ENCODE data around the gene ZBTB7C. TPM values are rescaled to one million over a fixed set of nuclear protein-coding genes. Genes with fewer than 3 reads are reported as not detected.

Gene ZBTB7C
- total RNA-seq, 1 donor from 2014 or later, result 0.78 TPM

DNA sequence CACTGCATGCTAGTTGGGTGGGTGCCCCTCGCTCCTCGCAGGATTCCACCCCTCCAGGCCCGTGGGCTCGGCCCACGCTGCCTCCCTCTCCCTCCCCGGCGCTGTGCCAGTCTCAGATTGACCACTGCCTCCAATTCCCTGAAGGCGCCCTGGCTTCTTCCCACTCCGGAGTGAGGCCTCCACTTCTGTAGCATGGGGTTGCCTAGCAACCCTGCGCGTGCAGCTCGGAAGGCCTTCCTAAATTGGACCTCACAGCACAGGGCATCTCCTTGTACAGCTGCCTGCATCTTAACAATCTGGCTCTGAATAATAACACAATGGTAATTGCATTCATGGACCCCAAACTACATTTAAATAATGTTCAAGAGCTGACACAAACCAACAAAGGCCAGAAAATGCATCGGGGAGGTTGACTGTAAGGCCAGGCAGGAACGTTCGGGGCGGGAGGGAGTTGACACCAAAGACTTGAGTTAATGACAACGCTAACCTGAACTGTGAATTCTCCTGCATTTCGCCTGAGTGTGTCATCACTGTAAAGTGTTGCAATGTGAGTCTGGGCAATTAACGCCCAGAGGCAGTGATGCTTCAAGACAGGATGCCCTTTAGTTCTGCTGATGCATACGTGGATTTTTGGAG lies 222.9 kb downstream of the ZBTB7C start:
- peak; percentile 18 for DNase-seq

DNA sequence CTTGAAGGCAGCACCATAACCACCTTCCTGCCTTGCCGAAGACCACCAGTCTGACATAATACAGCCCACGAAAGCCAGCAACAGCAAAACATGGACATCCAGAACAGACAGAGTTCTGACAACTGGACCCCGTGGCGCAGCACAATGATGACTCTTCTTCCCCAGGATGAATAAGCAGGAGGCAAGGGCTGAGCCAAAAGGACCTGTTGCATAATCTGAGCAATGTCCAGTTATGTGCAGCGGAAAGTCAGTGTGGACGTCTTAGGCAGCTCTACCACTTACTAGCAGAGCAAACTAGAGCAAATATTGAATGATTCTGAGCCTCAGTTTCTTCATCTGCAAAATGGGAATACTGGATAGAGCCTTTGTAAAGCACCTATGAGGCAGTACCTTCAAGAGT lies 225.1 kb downstream of the ZBTB7C start:
- DNase-seq, result no peak

DNA sequence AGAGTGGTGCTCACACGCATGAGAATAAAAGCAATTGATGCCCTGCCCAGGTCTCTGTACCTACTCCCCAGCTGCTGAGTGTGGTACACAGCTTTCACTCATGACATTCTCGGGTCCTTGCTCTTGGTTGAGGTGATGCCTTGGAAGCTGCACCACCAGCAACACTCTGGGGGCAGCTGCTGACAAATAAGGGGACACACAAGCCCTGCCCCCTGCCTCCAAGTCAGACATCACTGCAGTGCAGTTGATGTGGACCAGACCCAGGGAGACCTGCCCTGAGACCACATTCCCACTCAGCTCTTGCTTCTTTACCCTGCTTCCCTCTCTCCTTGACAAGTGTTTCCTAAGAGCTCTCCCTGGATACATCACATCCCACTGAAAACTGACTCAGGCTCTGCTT lies 225.6 kb downstream of the ZBTB7C start:
- no peak for DNase-seq

DNA sequence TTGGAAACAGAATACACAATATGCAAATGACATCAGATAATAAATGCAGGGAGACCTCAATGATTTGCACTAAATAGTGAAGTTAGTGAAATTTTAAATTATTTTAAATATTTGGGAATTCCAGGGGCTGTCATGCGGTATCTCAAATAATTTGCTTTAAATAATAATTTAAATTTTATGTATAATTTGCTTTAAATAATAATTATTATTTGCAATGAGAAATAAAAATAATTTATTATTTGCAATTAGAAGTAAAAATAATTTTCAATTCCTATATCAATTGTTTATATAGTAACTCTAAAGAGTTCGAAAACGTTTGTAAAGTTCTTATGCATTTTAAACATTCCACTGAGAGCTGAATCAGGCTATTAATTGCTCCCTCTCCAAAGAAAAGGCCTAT lies 226.4 kb downstream of the ZBTB7C start:
- no peak for DNase-seq

DNA sequence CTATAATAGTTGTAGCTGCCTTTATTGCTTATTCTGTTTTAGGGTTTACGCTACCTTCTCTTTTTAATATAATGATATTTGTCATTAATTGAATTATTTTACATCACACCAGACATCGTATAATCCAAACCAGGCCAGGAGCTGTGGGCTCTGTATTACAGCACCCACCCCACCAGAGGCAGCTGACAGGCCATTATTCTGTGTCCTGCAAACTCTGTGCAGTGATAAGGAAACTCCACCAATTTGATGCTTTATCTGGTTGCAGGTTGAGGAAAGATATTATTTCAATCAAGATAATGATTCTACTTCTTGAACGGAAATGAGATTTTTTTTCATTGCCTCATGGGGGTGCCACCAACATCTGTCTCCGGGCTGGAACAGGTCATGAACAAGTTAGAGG lies 227.3 kb downstream of the ZBTB7C start:
- no peak for DNase-seq

DNA sequence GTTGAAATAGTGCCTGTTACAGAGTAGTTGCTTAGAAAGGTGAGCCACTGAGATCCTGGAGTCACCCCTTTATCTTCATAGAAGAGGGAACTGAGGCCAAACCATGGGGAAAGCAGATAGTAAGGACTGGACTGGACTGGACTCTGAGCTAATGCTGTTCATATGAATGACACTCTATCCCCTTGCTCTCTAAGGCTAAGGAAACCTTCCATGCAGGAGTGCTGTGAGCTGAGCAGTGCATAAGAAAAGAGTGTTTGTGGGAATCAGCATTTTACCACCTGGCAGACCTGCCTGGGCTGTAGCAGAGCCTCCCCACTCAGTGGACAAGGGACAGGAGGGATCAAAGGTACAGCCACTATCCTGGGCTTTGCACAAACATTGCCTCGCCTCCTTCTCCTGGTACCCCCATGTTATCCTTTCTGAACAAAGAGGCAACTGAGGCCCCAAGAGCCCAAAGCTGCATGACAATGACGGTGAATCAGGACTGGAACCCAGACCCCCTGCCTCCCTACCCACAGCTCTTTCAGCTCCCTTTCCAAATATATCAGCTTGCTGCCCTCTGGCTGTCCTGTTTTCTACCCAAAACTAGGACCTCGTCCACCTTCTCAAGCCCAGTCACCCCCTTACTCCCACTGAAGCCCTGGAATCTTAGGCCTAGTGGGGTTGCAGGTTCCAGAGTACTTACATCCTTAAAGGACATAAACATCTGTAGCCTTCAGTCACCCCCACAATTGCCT lies 227.9 kb downstream of the ZBTB7C start:
- DNase-seq, result no peak

DNA sequence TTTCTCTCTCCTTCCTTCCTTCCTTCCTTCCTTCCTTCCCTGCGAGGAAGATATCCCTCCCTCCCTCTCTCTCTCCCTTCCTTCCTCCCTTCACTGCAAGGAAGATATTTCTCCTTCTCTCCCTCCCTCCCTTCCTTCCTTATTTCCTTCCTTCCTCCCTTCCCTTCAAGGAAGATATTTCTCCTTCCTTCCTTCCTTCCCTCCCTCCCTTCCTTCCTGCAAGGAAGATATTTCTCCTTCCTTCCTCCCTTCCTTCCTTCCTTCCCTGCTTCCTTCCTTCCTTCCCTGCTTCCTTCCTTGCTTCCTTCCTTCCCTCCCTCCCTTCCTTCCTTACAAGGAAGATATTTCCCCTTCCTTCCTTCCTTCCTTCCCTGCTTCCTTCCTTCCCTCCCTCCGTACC lies 229.5 kb downstream of the ZBTB7C start:
- DNase-seq, result no peak

DNA sequence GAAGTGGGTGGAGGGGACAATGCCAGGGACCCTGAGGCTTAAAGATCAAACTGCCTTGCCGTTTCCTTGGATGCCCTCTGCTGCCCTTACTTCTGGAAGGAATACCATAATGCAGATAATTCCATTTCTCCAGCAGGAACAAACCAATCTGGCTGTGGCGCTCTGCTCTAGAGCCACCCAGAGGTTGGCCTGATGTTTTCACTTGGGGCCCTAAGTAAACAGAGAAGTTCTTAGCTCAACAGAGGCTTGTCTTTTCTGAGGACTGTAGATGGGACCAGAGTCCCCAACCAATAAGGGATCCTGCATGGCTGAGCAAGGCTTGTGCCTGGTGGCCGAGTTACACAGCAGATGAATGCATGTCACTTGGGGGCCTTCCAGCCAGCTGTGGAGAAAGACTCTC lies 230.2 kb downstream of the ZBTB7C start:
- no peak for DNase-seq

DNA sequence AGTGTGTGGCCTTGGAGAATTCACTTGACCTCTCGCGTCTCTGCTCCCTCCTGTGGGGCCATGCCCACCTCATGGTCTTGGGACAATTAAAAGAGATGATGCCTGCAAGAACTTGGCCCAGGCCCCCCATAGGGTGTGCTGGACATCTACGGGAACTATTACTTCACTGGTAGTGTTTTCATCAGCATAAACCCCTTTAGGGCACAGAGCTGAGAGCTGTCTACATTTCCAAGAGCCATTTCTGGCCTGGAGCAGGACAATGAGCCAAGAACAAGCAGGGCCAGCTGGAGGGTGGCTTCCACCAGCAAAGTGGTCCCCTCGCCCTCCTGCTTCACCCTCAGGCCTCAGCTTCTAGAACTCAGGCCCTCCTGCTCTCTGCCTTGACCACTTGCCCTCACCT lies 232.3 kb downstream of the ZBTB7C start:
- DNase-seq, result no peak

DNA sequence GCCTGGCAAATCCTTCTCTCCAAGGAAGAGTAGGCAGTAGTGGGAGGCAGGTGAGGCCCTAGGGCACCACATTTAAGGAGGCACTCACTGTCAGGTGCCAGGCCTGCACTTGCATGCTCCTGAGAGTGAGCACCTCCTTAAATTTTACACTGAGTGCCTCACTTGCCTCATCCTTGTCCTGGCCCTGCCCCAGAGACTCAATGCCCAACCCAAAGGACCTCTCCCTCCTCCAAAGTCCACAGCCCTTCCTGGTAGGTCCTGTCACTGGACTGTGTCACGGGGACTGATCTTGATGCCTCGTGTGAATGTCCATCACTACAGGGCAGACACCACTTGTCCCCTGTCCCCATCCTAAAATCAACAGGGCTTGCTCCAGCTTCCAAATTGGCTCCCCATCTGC lies 235.6 kb downstream of the ZBTB7C start:
- DNase-seq, result no peak

DNA sequence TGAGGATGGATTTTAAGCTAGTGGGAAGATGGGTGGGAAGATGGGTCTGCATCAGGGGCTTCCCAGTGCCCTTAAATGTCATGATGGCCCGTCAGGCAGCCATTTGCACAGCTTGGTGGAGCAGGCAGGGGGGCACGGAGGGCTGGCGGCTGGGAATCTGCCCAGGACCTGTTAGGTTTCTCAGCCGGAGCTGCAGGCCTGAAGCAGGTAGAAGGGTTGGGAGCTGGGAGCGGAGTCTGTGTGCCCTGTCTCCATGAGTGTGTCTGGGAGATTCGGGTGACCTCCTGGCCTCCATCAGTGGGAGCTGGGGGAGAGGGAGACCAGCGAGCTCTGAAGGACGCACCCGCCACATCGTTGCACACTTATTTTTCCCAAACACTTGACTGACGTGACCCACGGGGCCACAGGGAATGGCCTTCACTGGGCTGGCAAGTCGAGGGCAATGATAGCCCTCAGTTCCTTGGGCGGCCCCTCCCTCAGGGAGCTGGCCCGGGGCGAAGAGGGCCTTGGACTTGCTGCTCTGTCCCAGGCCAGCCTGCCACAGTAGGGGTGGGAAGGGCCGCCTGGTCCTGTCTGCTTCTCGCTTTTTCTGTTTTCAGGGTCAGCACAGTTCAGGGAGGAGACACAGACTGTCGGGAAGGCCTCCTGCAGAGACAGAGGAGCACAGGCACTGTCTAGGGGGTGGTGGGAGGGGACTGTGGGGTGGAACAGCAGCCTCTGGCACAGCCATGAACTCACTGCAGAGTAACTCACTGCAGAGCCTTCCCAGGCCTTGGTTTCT lies 236.8 kb downstream of the ZBTB7C start:
- DNase-seq, result no peak

DNA sequence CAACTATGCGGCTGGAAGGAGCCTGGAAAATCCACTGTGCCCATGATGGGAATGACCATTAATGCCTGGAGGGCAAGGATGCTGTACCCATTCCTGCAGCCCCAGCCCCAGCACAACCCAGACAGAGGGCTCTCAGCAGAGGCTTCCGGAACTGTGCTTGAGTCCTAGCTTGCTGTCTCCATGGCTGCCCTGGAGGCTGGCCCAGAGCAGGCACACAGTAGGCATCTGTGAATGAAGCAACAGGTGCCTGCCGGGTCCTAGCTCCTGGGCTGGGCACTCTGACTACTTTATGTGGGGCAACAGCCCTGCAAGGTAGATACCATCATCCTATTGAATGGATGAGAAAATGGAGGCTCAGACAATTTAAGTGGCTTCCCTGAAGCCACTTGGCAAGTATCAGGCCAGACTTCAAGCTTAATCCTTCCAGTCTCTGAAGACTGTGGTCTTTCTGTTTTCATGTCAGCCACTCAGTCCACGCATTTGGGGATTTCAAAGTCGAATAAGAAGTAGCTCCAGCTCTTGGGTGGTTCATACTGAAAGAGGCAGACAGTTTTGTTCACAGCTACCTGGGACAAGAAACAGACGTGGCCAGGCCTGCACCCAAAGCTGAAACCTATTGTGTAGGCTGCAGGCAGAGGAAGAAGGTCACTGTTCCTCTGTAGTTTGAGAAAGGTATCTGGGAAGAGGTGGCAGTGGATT lies 237.5 kb downstream of the ZBTB7C start:
- no peak for DNase-seq

DNA sequence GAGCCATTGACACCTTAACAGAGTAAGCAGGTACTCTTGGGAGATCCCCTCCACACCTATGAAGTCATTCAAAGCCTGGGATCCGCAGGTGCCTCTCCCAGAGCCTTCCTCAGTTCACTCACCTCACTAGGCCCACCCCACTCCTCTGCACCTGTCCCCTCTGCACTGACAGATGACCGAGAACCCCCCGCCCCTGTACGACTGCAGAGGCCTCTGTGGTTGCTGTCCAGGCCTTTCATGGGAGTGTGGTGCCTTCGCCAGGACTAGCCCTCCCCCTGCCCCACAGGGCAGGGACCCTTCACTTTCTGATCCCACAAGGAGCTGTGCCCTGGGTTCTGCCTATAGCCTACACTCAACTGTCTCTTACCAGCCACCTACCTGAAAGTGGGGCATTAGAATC lies 238.5 kb downstream of the ZBTB7C start:
- no peak for DNase-seq

DNA sequence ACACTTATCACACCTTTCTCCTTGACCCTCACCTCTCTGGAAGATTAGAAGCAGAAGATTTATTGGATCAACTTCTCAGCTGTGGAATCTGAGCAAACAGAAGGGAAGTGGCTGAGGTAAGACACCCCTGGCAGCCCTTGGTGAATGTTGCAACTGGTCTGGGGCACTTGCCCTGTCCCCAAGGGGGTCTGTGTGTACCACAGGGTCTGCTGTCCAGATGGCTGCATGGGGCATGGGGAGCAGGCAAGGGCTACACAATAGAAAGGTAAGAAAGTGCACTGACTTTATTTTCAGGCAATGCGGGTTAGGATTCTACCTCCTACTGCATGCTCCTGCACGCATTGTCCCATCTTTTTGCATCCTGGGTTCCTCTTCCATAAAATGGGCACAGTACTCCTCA lies 240.3 kb downstream of the ZBTB7C start:
- DNase-seq, result no peak

DNA sequence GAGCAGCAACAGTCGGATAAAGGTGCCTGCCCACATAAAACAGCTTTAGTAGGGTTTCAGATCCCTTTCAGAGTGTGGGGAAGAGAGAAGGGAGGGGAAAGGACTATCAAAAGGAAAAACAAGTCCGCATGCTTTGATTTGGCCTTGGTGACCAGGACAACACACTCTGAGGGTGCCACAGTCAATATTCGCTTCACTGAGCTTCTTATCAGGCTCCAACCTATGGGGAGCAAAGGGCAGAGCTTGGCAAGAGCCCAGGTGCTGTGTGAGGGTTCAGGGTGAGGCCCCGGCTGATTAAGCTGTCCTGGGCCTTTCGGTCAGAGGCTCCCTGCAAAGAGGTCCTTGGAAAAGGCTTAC lies 241.3 kb downstream of the ZBTB7C start:
- DNase-seq, result no peak

DNA sequence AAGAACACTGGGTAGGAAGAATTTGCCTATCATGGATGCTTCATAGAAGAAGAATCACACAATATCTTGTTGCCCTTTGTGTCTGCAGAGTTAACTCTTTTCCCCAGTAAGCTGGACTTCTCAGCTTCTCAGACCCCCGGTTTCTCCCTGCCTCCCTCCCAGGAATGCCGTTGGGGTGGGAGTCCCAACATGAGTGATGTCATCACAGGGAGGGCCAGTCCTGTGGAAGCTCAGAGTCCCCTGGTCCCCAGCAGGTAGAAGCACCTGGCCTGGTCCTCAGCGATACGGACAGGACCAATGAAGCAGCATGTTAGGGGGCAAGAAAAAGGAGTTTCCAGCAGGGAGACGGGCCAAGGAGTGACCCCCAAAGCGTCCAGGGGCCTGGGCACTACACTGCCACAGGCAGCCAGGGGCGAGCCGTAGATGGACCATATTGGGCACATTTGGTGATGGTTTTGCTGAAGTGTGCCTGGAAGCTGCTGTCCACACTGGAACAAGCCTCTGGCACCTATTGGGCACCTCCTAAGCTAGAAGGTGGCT lies 242.8 kb downstream of the ZBTB7C start:
- DNase-seq, result no peak

DNA sequence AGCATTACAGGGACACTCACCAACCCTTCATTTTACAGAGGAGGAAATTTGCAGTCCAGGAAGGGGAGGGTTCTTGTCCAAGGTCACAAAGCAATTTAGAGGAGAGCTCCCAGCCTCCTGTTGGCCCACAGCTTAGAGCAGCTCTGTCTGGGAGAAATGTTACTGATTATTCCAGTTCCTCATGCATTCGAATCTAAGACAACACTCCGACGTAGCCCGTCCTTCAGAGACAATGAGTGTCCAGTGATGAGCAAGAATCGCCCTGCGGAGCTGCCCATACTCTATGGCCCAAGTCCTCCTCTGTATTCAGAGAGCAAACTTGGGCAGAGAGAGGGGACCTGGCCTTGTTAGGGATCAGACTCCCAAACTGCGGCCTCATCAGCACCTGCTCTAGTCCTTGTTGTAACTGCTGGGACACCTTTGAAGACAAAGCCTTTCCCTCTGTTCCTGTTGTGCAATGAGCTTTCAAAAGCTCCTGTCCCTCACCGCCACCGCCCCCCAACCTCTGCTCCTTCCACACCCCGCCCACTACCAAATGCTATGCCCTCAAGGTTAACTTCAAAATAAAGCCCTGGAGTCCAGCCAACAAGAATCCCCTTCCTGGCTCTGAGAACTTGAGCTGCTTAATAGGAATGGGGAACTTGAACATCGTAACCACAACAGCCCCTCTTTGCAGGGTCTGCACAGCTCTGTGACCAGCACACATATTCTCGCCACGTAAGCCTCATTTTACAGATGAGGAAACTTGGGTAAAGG lies 243.9 kb downstream of the ZBTB7C start:
- DNase-seq, result no peak

DNA sequence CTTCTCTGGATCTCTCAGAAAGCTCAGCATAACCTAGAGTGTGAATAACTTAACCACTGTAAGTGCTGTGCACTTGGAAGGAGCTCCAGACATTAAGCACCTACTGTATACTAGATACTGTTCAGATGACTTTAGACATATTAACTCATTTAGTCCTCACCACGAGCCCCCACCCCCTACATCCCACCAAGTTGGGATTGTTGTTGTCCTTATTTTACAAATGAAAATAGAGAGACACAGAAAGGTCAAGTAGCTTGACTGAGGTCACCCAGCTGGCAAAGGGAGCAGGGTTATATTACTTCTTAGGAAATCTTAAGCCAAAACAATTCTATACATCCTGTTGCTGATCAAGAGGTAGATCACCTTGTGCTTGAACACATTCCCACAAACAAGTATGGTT lies 244.5 kb downstream of the ZBTB7C start:
- no peak for DNase-seq

DNA sequence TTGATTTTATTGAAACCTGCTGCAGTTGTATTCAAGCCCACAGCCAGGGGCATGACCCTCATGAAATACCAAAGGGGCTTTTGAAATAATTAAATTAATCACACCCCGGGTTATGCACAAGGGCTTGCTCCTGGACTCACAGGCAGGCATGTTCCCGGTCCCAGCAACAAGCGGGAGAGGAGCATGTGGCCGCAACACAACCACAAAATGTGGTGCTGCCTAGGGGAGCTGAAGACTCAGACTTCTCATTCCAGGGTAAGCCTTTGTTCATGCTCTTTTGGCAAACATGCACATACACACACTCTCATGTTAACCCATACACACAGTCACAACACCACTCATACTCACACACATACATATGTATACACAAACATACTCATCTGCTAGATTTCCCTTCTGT lies 245.1 kb downstream of the ZBTB7C start:
- DNase-seq, result no peak

DNA sequence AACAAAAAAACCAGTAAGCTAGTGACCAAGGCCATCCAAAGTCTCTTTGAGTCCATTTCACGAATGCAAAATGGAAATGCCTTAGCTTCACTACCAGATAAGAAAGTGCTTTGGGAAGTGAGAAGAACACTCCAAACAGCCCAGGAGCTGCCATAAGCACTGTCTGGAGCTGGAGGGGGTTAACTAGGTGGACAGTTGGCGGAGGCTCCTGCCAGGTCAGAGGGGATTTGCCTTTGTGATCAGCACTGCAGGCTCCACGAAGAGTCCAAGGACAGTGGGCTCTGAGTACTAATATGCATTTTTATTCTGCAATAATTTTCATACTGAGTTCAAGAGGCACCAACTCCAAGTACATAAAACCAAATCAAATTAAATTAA lies 245.5 kb downstream of the ZBTB7C start:
- no peak for DNase-seq

DNA sequence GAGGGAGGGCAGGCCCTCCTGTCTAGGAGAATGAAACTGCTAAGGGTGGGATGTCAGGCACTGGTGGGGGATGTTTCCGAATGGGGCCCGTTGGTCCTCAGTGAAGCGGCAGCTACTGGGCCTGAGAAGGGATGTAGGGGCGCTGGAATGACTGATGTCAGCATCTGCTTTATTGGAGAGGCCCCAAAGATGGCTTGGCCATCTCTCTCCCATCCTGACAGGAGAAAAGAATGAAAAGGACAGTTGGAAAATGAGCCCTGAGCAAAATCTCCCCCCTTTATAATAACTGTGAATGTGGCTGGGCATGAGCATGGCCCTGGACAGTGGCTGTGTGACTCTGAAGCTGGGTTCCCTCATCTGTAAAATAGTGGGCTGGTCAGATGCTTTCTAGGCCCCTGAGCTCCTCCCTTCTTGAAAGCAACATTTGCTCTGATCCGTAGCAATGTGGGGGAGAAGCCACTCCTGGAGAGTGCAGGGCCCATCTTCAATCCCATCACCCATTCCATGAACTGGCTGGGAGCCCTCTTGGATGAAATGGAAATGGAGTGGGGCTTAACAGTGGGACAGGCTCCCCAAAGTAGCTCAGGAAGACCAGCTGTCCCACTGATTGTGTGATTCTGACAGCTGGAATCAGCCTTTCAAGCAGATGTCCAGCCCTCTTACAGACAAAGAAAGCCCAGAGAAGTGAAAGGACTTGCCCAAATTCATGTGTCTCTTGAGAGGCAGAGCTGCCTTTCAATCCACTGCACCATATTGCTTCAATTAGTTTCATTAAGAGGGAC lies 246.0 kb downstream of the ZBTB7C start:
- no peak for DNase-seq
